ENCODE measurements around the gene MAP3K5.

DNA sequence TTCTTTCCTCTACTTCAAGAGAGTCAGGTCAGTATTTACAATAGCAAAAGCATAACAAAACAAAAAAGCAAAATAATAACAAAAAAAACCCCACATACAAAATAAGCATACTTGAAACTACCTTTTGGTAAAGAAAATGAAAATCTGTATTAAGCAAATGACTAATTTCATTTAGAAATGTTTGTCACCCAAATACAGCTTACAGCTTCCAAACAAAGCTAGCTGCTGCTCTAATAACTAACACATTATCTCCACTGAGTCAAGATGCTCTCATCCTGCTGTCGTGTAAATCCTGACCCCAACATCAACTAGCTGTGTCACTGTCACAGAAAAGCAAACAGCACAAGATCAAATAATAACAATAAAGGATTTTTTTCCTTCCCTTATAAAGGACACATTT is 263.8 kb downstream of the MAP3K5 start:
- TF ChIP-seq, protein P1, sequence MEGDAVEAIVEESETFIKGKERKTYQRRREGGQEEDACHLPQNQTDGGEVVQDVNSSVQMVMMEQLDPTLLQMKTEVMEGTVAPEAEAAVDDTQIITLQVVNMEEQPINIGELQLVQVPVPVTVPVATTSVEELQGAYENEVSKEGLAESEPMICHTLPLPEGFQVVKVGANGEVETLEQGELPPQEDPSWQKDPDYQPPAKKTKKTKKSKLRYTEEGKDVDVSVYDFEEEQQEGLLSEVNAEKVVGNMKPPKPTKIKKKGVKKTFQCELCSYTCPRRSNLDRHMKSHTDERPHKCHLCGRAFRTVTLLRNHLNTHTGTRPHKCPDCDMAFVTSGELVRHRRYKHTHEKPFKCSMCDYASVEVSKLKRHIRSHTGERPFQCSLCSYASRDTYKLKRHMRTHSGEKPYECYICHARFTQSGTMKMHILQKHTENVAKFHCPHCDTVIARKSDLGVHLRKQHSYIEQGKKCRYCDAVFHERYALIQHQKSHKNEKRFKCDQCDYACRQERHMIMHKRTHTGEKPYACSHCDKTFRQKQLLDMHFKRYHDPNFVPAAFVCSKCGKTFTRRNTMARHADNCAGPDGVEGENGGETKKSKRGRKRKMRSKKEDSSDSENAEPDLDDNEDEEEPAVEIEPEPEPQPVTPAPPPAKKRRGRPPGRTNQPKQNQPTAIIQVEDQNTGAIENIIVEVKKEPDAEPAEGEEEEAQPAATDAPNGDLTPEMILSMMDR (IDR thresholded peaks at IDR 0.05) = no peak
- TF ChIP-seq POLR2A (IDR thresholded peaks at IDR 0.05) (no peak), EP300 (IDR thresholded peaks at IDR 0.05) (no peak)
